AG04449 (cell line): ENCODE measurements around the gene SMYD2.

Source experiments
- CTCF ChIA-PET: fragments of 350-600 bp; formaldehyde crosslinking; extraction: SDS; loops from one replicate; lab custom pipeline; 2021; ENCODE audit warnings: antibody characterized with exemption; lab: Yijun Ruan, JAX
- POLR2A ChIA-PET: fragments of 400-600, 350-600 bp; formaldehyde crosslinking; extraction: SDS; loops from one replicate; lab custom pipeline; 2020; ENCODE audit warnings: antibody characterized with exemption, inconsistent platforms; lab: Yijun Ruan, JAX
- DNase-seq: peaks from one replicate; pipeline ENCODE4 v3.0.0-alpha.2; 2010; ENCODE audit warnings: low read depth, low spot score
- H3K4me3 ChIP-seq: 2 replicates; pipeline ENCODE4 v1.5.1; 2011; ENCODE audit warnings: low read depth, mild to moderate bottlenecking, control low read depth, low read length
- TF ChIP-seq, protein P1 (sequence below): IDR thresholded peaks from one replicate; pipeline ENCODE4 v1.5.1; 2011; ENCODE audit warnings: mild to moderate bottlenecking, moderate library complexity, low read length, control low read depth, inconsistent platforms; ENCODE audit not compliant: insufficient read depth; ENCODE audit errors: missing control alignments

SMYD2 gene

DNA sequence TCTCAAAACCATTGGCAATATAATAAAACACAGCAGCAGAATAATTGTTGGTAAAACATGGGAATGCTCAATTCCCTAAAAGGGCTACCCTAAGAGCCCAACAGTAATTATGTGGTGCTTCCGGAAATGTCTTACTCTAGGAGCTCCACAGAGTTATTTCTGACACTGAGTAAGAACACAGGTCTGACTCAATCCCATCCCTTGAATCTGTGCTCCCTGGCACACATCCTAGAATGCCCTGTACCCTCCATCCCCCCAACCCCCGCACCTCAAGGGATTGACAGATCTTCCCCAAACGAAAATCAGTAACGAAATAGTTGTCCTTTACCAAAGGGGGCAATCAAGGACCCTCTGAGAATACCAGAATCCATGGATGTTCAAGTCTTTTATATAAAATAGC, 71.9 kb downstream of the SMYD2 start:
- CTCF ChIA-PET, result interaction anchor here (1.0 to 2.0 kb wide), 6 partner anchors 20 to 232 kb away, joined by 3 to 10 read pairs (median 4); no protein-coding TSS in a partner anchor
- DNase-seq, result no peak
- TF ChIP-seq, protein P1, sequence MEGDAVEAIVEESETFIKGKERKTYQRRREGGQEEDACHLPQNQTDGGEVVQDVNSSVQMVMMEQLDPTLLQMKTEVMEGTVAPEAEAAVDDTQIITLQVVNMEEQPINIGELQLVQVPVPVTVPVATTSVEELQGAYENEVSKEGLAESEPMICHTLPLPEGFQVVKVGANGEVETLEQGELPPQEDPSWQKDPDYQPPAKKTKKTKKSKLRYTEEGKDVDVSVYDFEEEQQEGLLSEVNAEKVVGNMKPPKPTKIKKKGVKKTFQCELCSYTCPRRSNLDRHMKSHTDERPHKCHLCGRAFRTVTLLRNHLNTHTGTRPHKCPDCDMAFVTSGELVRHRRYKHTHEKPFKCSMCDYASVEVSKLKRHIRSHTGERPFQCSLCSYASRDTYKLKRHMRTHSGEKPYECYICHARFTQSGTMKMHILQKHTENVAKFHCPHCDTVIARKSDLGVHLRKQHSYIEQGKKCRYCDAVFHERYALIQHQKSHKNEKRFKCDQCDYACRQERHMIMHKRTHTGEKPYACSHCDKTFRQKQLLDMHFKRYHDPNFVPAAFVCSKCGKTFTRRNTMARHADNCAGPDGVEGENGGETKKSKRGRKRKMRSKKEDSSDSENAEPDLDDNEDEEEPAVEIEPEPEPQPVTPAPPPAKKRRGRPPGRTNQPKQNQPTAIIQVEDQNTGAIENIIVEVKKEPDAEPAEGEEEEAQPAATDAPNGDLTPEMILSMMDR, result no peak
- H3K4me3 ChIP-seq, result no peak overlapping the region
- POLR2A ChIA-PET, result no interaction called here

- ChIA-PET POLR2A (no interaction called here), CTCF (interaction anchor here (0.7 to 1.8 kb wide), 10 partner anchors 8 to 273 kb away, joined by 3 to 11 read pairs (median 4); no protein-coding TSS in a partner anchor)
- TF ChIP-seq, protein P1, result no peak
- no peak overlapping the region for H3K4me3 ChIP-seq
- no peak for DNase-seq
Measured at GRCh38 chr1:214354440-214355148, 73.6 kb downstream of the SMYD2 start.

DNA sequence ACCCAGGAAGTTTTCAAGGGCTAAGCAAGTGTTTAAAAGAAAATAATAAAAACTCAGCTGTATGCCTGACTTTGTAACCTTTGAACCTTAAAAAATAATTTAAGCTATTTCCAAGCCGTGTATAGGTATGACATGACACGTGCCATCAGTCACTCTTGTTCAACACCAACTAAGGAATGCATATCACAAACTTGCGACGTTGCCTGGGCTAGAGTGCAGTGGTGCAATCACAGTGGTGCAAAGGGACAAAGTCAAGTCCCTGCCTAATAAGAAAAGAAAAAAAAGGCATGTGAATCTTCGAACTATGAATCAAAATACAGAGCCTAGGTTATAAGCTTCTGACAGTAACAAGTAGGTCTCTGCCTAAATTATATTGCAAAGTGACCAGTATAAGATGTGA, 79.2 kb downstream of the SMYD2 start:
- ChIA-PET CTCF (interaction anchor here (1.0 to 4.7 kb wide), 3 partner anchors 10 to 28 kb away, joined by 3 to 22 read pairs (median 3); no protein-coding TSS in a partner anchor), POLR2A (no interaction called here)
- DNase-seq, result no peak
- TF ChIP-seq, protein P1, result no peak
- no peak overlapping the region for H3K4me3 ChIP-seq

DNA sequence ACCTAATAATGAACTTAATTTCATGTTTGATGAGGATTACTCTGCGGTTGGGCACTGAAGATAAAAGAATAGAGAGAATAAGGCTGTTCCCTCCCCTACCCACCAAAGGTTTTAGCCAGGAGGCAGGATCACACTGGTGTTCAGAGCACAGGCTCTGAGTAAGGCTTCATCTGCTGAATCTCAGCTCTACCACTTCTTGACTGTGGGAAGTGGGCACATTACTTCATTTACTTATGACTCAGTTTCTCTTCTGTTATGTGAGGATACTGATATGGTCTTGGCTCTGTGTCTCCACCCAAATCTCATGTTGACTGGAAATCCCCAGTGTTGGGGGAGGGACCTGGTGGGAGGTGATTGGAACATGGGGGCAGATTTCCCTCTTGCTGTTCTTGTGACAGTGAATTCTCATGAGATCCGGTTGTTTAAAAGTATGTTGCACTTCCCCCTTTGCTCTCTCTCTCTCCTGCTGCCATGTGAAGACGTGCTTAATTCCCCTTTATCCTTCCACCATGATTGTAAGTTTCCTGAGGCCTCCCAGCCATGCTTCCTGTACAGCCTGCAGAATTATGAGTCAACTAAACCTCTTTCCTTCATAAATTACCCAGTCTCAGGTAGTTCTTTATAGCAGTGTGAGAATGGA, 79.7 kb downstream of the SMYD2 start:
- POLR2A ChIA-PET, result no interaction called here
- TF ChIP-seq, protein P1, result no peak
- CTCF ChIA-PET, result interaction anchor here (1.0 to 4.7 kb wide), 5 partner anchors 10 to 146 kb away, joined by 3 to 22 read pairs (median 3); no protein-coding TSS in a partner anchor
- H3K4me3 ChIP-seq, result no peak overlapping the region
- no peak for DNase-seq

DNA sequence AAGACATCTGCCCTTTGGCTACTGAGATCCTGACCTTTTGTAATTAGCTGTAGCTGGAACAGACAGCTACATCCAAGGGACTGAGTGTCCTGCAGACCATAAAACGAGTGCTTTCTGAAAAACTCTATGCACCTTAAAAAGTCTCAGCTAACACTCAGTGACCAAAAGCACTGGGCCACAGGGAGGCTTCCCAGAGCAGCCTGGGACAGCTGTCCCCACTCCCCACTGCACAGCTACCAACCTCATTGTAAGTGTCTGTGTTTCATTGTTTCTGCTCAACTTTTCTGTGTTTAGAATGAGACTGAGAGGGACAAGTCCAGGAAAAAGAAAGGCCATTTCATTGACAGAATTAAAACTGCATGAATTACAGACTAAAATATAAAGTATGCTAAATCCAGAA, 80.7 kb downstream of the SMYD2 start:
- POLR2A ChIA-PET, result no interaction called here
- CTCF ChIA-PET, result interaction anchor here (0.8 to 4.7 kb wide), 4 partner anchors 12 to 221 kb away, joined by 3 to 22 read pairs (median 3); no protein-coding TSS in a partner anchor
- H3K4me3 ChIP-seq, result no peak overlapping the region
- TF ChIP-seq, protein P1, result no peak
- DNase-seq, result no peak
